Measurements from ENCODE around the gene C4orf33.
A peak's percentile ranks its signal among the peaks of the same experiment; 100 is the strongest.

C4orf33 gene

DNA sequence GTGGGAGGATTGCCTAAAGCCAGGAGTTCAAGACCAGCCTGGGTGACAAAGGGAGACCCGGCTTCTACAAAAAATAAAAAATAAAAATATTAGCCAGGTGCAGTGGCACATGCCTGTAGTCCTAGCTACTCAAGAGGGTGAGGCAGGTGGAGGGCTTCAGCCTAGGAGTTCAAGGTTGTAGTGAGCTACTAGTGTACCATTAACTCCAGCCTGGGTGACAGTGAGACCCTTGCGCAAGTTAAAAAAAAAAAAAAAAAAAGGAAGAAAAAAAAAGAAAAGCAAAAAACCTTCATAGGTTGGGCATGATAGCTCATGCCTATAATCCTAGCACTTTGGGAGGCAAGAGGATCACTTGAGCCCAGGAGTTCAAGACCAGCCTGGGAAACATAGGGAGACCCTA, 8.4 kb upstream of the C4orf33 start:
- no peaks in the 10 kb centered on the region for H3K27me3 ChIP-seq (replicated peaks; ENCODE audit: control insufficient read depth, insufficient read depth, low read length, poor library complexity, severe bottlenecking)
- H3K36me3 ChIP-seq (ENCODE audit: control insufficient read depth, insufficient read depth, low read length) = no peaks in the 10 kb centered on the region
- no peaks in the 10 kb centered on the region for H3K9me3 ChIP-seq (ENCODE audit: control insufficient read depth, low read length)
- H3K27ac ChIP-seq (ENCODE audit: insufficient read depth, low read length, poor library complexity, severe bottlenecking) = no peak overlapping the region
- peaks cover 14% of the 10 kb centered on the region for H3K4me1 ChIP-seq (ENCODE audit: control insufficient read depth, insufficient read depth, low read length, poor library complexity, severe bottlenecking)
- H3K4me3 ChIP-seq (ENCODE audit: insufficient read depth, low read depth, low read length, poor library complexity, severe bottlenecking) = no peak overlapping the region
- DNase-seq = no peak

GRCh38 chr4:129092631-129093190, 3.2 kb upstream of the C4orf33 start:
- Histone ChIP-seq H3K36me3 (ENCODE audit: control insufficient read depth, insufficient read depth, low read length) (no peaks in the 10 kb centered on the region), H3K9me3 (ENCODE audit: control insufficient read depth, low read length) (no peaks in the 10 kb centered on the region), H3K4me3 (ENCODE audit: insufficient read depth, low read depth, low read length, poor library complexity, severe bottlenecking) (peak overlapping the region; percentile 92), H3K27me3 (replicated peaks; ENCODE audit: control insufficient read depth, insufficient read depth, low read length, poor library complexity, severe bottlenecking) (no peaks in the 10 kb centered on the region), H3K27ac (ENCODE audit: insufficient read depth, low read length, poor library complexity, severe bottlenecking) (peak overlapping the region; percentile 98), H3K4me1 (ENCODE audit: control insufficient read depth, insufficient read depth, low read length, poor library complexity, severe bottlenecking) (peaks cover 14% of the 10 kb centered on the region)
- DNase-seq = no peak

- peaks cover 14% of the 10 kb centered on the region for H3K4me1 ChIP-seq (ENCODE audit: control insufficient read depth, insufficient read depth, low read length, poor library complexity, severe bottlenecking)
- peak within 1 kb of the TSS; percentile 92 for H3K4me3 ChIP-seq (ENCODE audit: insufficient read depth, low read depth, low read length, poor library complexity, severe bottlenecking)
- H3K9me3 ChIP-seq (ENCODE audit: control insufficient read depth, low read length) = no peaks in the 10 kb centered on the region
- peak within 1 kb of the TSS; percentile 98 for H3K27ac ChIP-seq (ENCODE audit: insufficient read depth, low read length, poor library complexity, severe bottlenecking)
- no peaks in the 10 kb centered on the region for H3K36me3 ChIP-seq (ENCODE audit: control insufficient read depth, insufficient read depth, low read length)
- no peaks in the 10 kb centered on the region for H3K27me3 ChIP-seq (replicated peaks; ENCODE audit: control insufficient read depth, insufficient read depth, low read length, poor library complexity, severe bottlenecking)
- peak; percentile 90 to 95 (median 93) for DNase-seq
Observed at GRCh38 chr4:129093191-129093920, 2.6 kb upstream of the C4orf33 start, which contains the start of gene SCLT1. Gene SCLT1 (minus strand): TSS chr4:129093539. CDS start chr4:129093103, 436 bp downstream.

GRCh38 chr4:129094347-129094746, 1.6 kb upstream of the C4orf33 start:
- Histone ChIP-seq H3K4me3 (ENCODE audit: insufficient read depth, low read depth, low read length, poor library complexity, severe bottlenecking) (no peak overlapping the region), H3K27ac (ENCODE audit: insufficient read depth, low read length, poor library complexity, severe bottlenecking) (peak overlapping the region; percentile 98)

DNA sequence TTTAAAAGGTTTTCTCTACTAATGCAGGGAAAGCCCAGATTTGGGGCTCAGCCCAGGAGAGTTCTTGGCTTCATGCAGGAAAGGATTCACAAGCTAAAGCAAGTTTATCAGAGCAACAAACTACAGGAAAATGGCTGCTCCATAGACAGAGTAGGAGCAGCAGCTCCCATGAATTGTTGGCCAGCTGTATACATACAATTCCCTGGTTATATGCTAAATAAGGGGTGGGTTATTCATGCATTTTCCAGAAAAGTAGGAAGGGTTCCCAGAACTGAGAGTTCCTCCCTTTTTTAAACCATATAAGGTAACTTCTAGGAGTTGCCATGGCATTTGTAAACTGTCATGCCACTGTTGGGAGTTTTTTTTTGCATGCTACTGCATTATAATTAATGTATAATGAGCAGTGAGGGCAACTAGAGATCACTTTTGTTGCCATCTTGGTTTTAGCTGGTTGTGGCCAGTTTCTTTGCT, 2.6 kb downstream of the C4orf33 start:
- no peaks in the 10 kb centered on the region for H3K4me1 ChIP-seq (ENCODE audit: control insufficient read depth, insufficient read depth, low read length, poor library complexity, severe bottlenecking)
- H3K36me3 ChIP-seq (ENCODE audit: control insufficient read depth, insufficient read depth, low read length) = no peaks in the 10 kb centered on the region
- no peak overlapping the region for H3K27ac ChIP-seq (ENCODE audit: insufficient read depth, low read length, poor library complexity, severe bottlenecking)
- H3K4me3 ChIP-seq (ENCODE audit: insufficient read depth, low read depth, low read length, poor library complexity, severe bottlenecking) = no peak overlapping the region
- DNase-seq = no peak
- no peaks in the 10 kb centered on the region for H3K27me3 ChIP-seq (replicated peaks; ENCODE audit: control insufficient read depth, insufficient read depth, low read length, poor library complexity, severe bottlenecking)
- no peaks in the 10 kb centered on the region for H3K9me3 ChIP-seq (ENCODE audit: control insufficient read depth, low read length)

More at GRCh38 chr4:129094347-129094746, 1.6 kb upstream of the C4orf33 start:
- Histone ChIP-seq H3K4me1 (ENCODE audit: control insufficient read depth, insufficient read depth, low read length, poor library complexity, severe bottlenecking) (peaks cover 14% of the 10 kb centered on the region), H3K36me3 (ENCODE audit: control insufficient read depth, insufficient read depth, low read length) (no peaks in the 10 kb centered on the region), H3K9me3 (ENCODE audit: control insufficient read depth, low read length) (no peaks in the 10 kb centered on the region), H3K27me3 (replicated peaks; ENCODE audit: control insufficient read depth, insufficient read depth, low read length, poor library complexity, severe bottlenecking) (no peaks in the 10 kb centered on the region)
- no peak for DNase-seq

- no peaks in the 10 kb centered on the region for H3K9me3 ChIP-seq (ENCODE audit: control insufficient read depth, low read length)
- no peaks in the 10 kb centered on the region for H3K27me3 ChIP-seq (replicated peaks; ENCODE audit: control insufficient read depth, insufficient read depth, low read length, poor library complexity, severe bottlenecking)
- no peaks in the 10 kb centered on the region for H3K36me3 ChIP-seq (ENCODE audit: control insufficient read depth, insufficient read depth, low read length)
- no peak overlapping the region for H3K27ac ChIP-seq (ENCODE audit: insufficient read depth, low read length, poor library complexity, severe bottlenecking)
- no peaks in the 10 kb centered on the region for H3K4me1 ChIP-seq (ENCODE audit: control insufficient read depth, insufficient read depth, low read length, poor library complexity, severe bottlenecking)
- H3K4me3 ChIP-seq (ENCODE audit: insufficient read depth, low read depth, low read length, poor library complexity, severe bottlenecking) = no peak overlapping the region
- DNase-seq = no peak
Observed at GRCh38 chr4:129109965-129110824, 14.2 kb downstream of the C4orf33 start.

- no peaks in the 10 kb centered on the region for H3K9me3 ChIP-seq (ENCODE audit: control insufficient read depth, low read length)
- H3K4me1 ChIP-seq (ENCODE audit: control insufficient read depth, insufficient read depth, low read length, poor library complexity, severe bottlenecking) = no peaks in the 10 kb centered on the region
- H3K36me3 ChIP-seq (ENCODE audit: control insufficient read depth, insufficient read depth, low read length) = no peaks in the 10 kb centered on the region
- no peak for DNase-seq
- H3K4me3 ChIP-seq (ENCODE audit: insufficient read depth, low read depth, low read length, poor library complexity, severe bottlenecking) = no peak overlapping the region
- H3K27ac ChIP-seq (ENCODE audit: insufficient read depth, low read length, poor library complexity, severe bottlenecking) = no peak overlapping the region
- no peaks in the 10 kb centered on the region for H3K27me3 ChIP-seq (replicated peaks; ENCODE audit: control insufficient read depth, insufficient read depth, low read length, poor library complexity, severe bottlenecking)
Observed at GRCh38 chr4:129110931-129111330, 15.0 kb downstream of the C4orf33 start.

DNA sequence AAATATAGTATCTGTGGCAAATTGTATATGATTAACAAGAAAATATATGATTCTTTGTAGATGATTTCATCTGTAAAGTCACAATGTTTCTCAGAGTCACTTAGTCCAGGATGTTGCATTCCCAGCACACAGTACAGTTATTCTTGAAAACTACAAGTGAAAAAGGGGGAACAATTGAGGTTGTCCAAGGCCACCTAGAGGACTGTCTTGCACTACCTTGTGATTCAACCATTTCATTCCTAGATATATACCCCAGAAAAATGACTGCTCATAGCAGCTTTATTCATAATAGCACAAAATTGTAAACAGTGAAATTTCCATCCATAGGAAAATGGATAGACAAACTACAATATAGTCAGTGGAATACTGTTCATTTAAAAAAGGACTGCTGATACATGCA, 16.0 kb downstream of the C4orf33 start:
- H3K36me3 ChIP-seq (ENCODE audit: control insufficient read depth, insufficient read depth, low read length) = no peaks in the 10 kb centered on the region
- no peak overlapping the region for H3K27ac ChIP-seq (ENCODE audit: insufficient read depth, low read length, poor library complexity, severe bottlenecking)
- DNase-seq = no peak
- no peaks in the 10 kb centered on the region for H3K4me1 ChIP-seq (ENCODE audit: control insufficient read depth, insufficient read depth, low read length, poor library complexity, severe bottlenecking)
- no peaks in the 10 kb centered on the region for H3K9me3 ChIP-seq (ENCODE audit: control insufficient read depth, low read length)
- no peaks in the 10 kb centered on the region for H3K27me3 ChIP-seq (replicated peaks; ENCODE audit: control insufficient read depth, insufficient read depth, low read length, poor library complexity, severe bottlenecking)
- no peak overlapping the region for H3K4me3 ChIP-seq (ENCODE audit: insufficient read depth, low read depth, low read length, poor library complexity, severe bottlenecking)

DNA sequence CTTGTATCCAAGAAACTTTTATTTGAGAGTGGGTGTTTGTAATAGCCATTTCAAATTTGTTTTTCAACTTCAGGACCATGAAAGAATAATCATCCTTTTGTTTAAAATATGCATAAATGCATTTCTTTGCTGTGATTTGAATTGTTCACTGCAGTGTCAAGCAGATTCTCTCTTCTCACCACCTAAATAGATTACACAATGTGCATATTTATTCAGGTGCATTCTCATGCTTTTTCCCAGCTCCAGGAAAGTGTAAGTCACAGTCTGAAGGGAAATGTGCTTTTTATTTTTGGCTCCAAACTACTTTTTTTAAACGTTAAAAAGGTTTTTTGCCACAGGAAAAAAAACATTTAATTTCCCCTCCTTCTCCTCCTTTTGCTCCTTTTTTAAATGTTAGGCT, 17.5 kb downstream of the C4orf33 start:
- Histone ChIP-seq H3K4me3 (ENCODE audit: insufficient read depth, low read depth, low read length, poor library complexity, severe bottlenecking) (no peak overlapping the region), H3K9me3 (ENCODE audit: control insufficient read depth, low read length) (no peaks in the 10 kb centered on the region), H3K27me3 (replicated peaks; ENCODE audit: control insufficient read depth, insufficient read depth, low read length, poor library complexity, severe bottlenecking) (no peaks in the 10 kb centered on the region), H3K4me1 (ENCODE audit: control insufficient read depth, insufficient read depth, low read length, poor library complexity, severe bottlenecking) (no peaks in the 10 kb centered on the region), H3K36me3 (ENCODE audit: control insufficient read depth, insufficient read depth, low read length) (no peaks in the 10 kb centered on the region), H3K27ac (ENCODE audit: insufficient read depth, low read length, poor library complexity, severe bottlenecking) (no peak overlapping the region)
- DNase-seq = no peak

Measured in effector memory CD4-positive, alpha-beta T cell (primary cell).